ENCODE measurements around the gene CLEC4M.

DNA sequence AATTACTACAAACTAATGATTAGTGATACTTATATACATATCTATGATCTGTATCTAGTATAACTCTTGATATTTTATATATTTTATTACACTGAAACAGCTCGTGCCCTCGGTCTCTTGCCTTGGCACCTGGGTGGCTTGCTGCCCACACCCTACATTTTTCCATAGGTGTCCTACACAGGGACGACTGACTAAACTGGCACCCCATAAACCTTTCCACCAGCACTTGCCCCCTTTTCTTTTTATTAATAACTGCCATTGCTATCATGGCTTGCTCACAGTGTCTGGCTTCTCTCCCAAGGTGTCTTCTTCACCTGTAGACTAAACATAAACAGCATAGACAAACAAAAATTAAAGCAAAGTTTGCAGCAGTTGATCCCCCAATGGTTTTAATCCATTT is 30.4 kb downstream of the CLEC4M start:
- TF ChIP-seq CTCF (IDR thresholded peaks at IDR 0.05) (no peak), POLR2A (IDR thresholded peaks at IDR 0.05) (no peak)
